Spleen (tissue), 11 donors: ENCODE results near the gene LRIG1. TPM values are rescaled to one million over a fixed set of nuclear protein-coding genes. Genes with fewer than 3 reads are reported as not detected.

ENCODE experiments used
- DNase-seq: peaks from one replicate; pipeline ENCODE4 v3.0.0-alpha.2; 2020
- H3K27ac ChIP-seq, 8 donors: fragments of 200-600 bp; sonication (generic) in 7 of 8; 1 replicate in 4 of 8; 2 replicates in 4 of 8; pipeline versions ENCODE4 v1.5.0 to v1.8.0; 2016 to 2021; ENCODE audit warnings: inconsistent platforms in 4 of 8, mild to moderate bottlenecking in 4 of 8, moderate library complexity in 1 of 8
- H3K27me3 ChIP-seq, 7 donors: fragments of 200-600 bp; sonication (generic) in 6 of 7; replicated peaks in 1 of 7; 1 replicate in 4 of 7; 2 replicates in 3 of 7; pipeline versions ENCODE4 v1.5.0 to v1.8.0; 2016 to 2021; ENCODE audit warnings: inconsistent platforms in 3 of 7, mild to moderate bottlenecking in 1 of 7
- H3K36me3 ChIP-seq, 6 donors: fragments of 200-600 bp; sonication (generic) in 5 of 6; 1 replicate in 4 of 6; 2 replicates in 2 of 6; pipeline versions ENCODE4 v1.5.0 to v1.8.0; 2016 to 2021; ENCODE audit warnings: inconsistent platforms in 2 of 6
- H3K4me1 ChIP-seq, 6 donors: fragments of 200-600 bp; sonication (generic) in 5 of 6; 1 replicate in 3 of 6; 2 replicates in 3 of 6; pipeline versions ENCODE4 v1.5.0 to v1.8.0; 2016 to 2021; ENCODE audit warnings: inconsistent platforms in 3 of 6
- H3K4me3 ChIP-seq, 8 donors: fragments of 200-600 bp; sonication (generic) in 7 of 8; 1 replicate in 4 of 8; 2 replicates in 4 of 8; pipeline versions ENCODE4 v1.5.0 to v1.8.0; 2016 to 2021; ENCODE audit warnings: inconsistent platforms in 4 of 8, mild to moderate bottlenecking in 4 of 8, moderate library complexity in 2 of 8
- H3K9me3 ChIP-seq, 8 donors: fragments of 200-600 bp; sonication (generic) in 7 of 8; 1 replicate in 4 of 8; 2 replicates in 4 of 8; pipeline versions ENCODE4 v1.5.0 to v1.8.0; 2016 to 2021; ENCODE audit warnings: inconsistent platforms in 4 of 8
- POLR2A ChIP-seq, 3 donors: fragments of 450-650 bp; IDR thresholded peaks; one replicate each; pipeline ENCODE4 v1.5.1; 2017; ENCODE audit warnings: antibody characterized with exemption in 3 of 3, mild to moderate bottlenecking in 1 of 3
- POLR2AphosphoS5 ChIP-seq, 3 donors: sonication (generic); formaldehyde crosslinking; IDR thresholded peaks; one replicate each; pipeline ENCODE4 v1.5.1; 2017; ENCODE audit warnings: antibody characterized with exemption in 3 of 3
- WGBS, 5 donors: extraction: QIAGEN DNeasy Blood & Tissue Kit in 3 of 5; methylation state at CpG; one replicate each; pipeline versions ENCODE4 v1.1.5 to v1.1.7; 2013 to 2018; 5-methylcytosine and 5-hydroxymethylcytosine counted together
- intact Hi-C: fragments of 100-400 bp; cut with DNase I; formaldehyde crosslinking; loops from one replicate; pipeline ENCODE4 v1.15.0; 2023; ENCODE audit warnings: low total_unique reads
- polyA plus RNA-seq, 3 donors: library from polyadenylated mRNA; stranded (reverse); fragments of 200-250 nt; gene quantifications; one replicate each; pipeline ENCODE4 v1.2.1, GENCODE V29; 2013
- total RNA-seq, 7 donors: library from RNA; depleted of rRNA in 3 of 7; stranded (reverse); fragments of >200 nt in 3 of 7; fragmentation: NEBNext Ultra II Directional in 4 of 7; extraction: Animal tissue kit (Norgen Biotek cat#: 25700) in 4 of 7; gene quantifications; one replicate each; pipeline versions ENCODE4 v1.1.0 to v1.2.1, GENCODE V29; 2016 to 2021
- TF ChIP-seq, protein P1 (sequence below), 11 experiments: fragments of 200-600 bp in 7 of 11; fragments of 450-650 bp in 4 of 11; sonication (generic) in 4 of 11; IDR thresholded peaks in 8 of 11; conservative IDR thresholded peaks in 3 of 11; 1 replicate in 7 of 11; 2 replicates in 4 of 11; pipeline versions ENCODE4 v1.4.0 to v1.8.0; 2016 to 2021; ENCODE audit warnings: antibody characterized with exemption in 11 of 11, inconsistent platforms in 4 of 11, mild to moderate bottlenecking in 1 of 11
- donor health status: healthy with polysubstance abuse.
- donor health status: DM: no; HTN: no; CAD: no; lungs with moderate emphysema.
- donor health status: DM: no; HTN: no; CAD: no.
- donor health status: Bipolar disorder and iron deficiency.
- donor health status: healthy.
- donor health status: DM: no; HTN: no; CAD: no.
- donor health status: DM: yes; HTN: yes; CAD: no.

The LRIG1 gene
- total and polyA plus RNA-seq, 10 donors = 5.9 to 19.7 (median 11.9) TPM

DNA sequence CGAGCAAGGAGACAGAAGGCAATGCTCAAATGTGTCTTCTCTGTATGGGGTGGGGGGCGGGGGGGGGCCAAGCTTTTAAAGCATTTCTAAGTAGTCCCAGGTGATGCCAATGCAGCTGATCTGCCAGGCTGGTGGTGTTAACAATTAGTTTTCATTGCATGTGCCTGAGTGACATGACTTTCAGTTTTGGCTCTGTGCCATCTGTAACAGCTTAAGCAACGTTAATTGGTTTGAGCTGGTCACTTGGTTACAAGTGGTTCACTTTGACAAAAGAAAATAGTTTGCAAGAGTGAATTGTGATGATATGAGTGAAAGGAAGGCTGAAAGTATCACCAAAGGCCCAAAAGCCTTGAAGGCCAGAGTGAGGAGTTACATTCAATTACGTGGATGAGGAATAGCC, 26.4 kb upstream of the LRIG1 start:
- intact Hi-C loops = no loop called here
- H3K36me3 ChIP-seq = no peaks in the 10 kb centered on the region
- H3K27me3 ChIP-seq = peaks cover 0 to 12% (median 0%) of the 10 kb centered on the region in 7 donors
- no peak for DNase-seq
- no peak overlapping the region for H3K4me3 ChIP-seq
- 63 to 77% (median 72%) methylated on average over 4 of the region's 4 CpGs for WGBS, 5 donors
- no peak for TF ChIP-seq POLR2AphosphoS5 (IDR thresholded peaks at IDR 0.05)
- TF ChIP-seq, protein P1, sequence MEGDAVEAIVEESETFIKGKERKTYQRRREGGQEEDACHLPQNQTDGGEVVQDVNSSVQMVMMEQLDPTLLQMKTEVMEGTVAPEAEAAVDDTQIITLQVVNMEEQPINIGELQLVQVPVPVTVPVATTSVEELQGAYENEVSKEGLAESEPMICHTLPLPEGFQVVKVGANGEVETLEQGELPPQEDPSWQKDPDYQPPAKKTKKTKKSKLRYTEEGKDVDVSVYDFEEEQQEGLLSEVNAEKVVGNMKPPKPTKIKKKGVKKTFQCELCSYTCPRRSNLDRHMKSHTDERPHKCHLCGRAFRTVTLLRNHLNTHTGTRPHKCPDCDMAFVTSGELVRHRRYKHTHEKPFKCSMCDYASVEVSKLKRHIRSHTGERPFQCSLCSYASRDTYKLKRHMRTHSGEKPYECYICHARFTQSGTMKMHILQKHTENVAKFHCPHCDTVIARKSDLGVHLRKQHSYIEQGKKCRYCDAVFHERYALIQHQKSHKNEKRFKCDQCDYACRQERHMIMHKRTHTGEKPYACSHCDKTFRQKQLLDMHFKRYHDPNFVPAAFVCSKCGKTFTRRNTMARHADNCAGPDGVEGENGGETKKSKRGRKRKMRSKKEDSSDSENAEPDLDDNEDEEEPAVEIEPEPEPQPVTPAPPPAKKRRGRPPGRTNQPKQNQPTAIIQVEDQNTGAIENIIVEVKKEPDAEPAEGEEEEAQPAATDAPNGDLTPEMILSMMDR (IDR thresholded peaks at IDR 0.05 in 8 of 11, conservative IDR thresholded peaks at IDR 0.05 in 3 of 11) = no peak
- no peak for TF ChIP-seq POLR2A (IDR thresholded peaks at IDR 0.05)
- H3K27ac ChIP-seq = no peak overlapping the region
- no peaks in the 10 kb centered on the region for H3K9me3 ChIP-seq
- no peaks in the 10 kb centered on the region for H3K4me1 ChIP-seq

DNA sequence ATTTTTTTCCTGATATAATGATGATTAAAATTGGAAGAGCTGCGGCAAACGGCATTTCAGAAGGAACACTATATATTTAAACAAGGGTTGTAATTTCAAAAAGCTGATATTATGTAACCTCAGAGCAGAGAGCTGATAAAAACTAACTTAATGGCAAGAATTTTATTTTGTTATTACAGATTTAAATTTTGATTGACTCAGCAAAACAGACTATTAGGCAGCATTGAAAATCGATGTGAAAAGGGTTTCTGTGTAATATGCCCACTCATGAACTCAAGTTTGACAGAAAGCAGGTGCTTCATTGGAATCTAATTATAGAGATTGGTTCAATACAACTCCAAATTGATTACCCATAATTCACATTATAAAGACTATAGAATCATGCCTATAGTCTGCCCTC, 24.9 kb upstream of the LRIG1 start:
- H3K27ac ChIP-seq = no peak overlapping the region
- peaks cover 0 to 12% (median 0%) of the 10 kb centered on the region in 7 donors for H3K27me3 ChIP-seq
- 82 to 93% (median 88%) methylated on average over 3 of the region's 3 CpGs for WGBS, 5 donors
- H3K36me3 ChIP-seq = no peaks in the 10 kb centered on the region
- no peaks in the 10 kb centered on the region for H3K9me3 ChIP-seq
- H3K4me1 ChIP-seq = no peaks in the 10 kb centered on the region
- no peak for DNase-seq
- H3K4me3 ChIP-seq = no peak overlapping the region
- TF ChIP-seq POLR2AphosphoS5 (IDR thresholded peaks at IDR 0.05) = no peak
- TF ChIP-seq, protein P1 (IDR thresholded peaks at IDR 0.05 in 8 of 11, conservative IDR thresholded peaks at IDR 0.05 in 3 of 11) = no peak
- TF ChIP-seq POLR2A (IDR thresholded peaks at IDR 0.05) = no peak
- intact Hi-C loops = no loop called here

DNA sequence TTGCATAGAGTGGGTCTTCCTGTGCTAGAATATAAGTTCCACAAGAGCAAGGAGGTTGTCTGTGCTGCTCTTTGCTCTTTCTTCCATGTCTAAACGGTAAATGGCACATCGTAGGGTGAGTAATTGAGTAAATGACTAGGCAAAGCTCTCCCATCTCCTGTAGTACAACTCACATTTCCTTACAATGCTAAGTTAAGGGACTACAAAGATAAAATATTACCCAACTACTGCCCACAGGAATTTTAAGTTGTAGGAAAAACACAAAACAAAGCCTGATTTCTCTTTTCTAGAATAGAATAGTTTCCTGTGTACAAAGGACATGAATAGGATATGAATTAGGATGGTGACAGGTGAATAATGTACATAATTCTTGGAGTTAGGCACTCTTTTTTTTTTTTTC, 19.9 kb upstream of the LRIG1 start:
- no peak overlapping the region for H3K27ac ChIP-seq
- no peaks in the 10 kb centered on the region for H3K9me3 ChIP-seq
- peaks cover 0 to 17% (median 0%) of the 10 kb centered on the region in 7 donors for H3K27me3 ChIP-seq
- intact Hi-C loops = no loop called here
- TF ChIP-seq, protein P1 (IDR thresholded peaks at IDR 0.05 in 8 of 11, conservative IDR thresholded peaks at IDR 0.05 in 3 of 11) = no peak
- no peak for TF ChIP-seq POLR2AphosphoS5 (IDR thresholded peaks at IDR 0.05)
- no peak for TF ChIP-seq POLR2A (IDR thresholded peaks at IDR 0.05)
- 72 to 89% (median 85%) methylated on average over 2 of the region's 2 CpGs for WGBS, 5 donors
- H3K4me3 ChIP-seq = no peak overlapping the region
- H3K36me3 ChIP-seq = no peaks in the 10 kb centered on the region
- H3K4me1 ChIP-seq = no peaks in the 10 kb centered on the region
- no peak for DNase-seq

DNA sequence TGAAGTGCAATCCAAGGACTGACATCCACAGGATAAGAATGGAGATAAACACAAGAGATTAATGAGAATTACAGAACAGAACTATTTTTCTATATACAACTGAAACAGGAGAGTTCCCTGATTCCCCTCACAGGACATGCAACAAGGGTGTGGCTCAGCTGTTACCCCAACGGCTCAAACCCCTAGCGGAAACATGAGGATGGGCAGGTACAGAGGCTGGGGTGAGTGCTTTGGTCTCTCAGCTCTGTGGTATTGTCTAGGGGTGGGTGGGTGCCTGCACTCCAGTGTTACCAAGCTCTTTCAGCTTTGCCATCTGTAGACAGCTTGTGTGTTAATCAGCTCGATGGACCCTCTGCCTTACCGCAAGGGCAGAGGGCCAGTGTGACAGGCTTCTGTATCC, 17.8 kb upstream of the LRIG1 start:
- no peaks in the 10 kb centered on the region for H3K36me3 ChIP-seq
- H3K27me3 ChIP-seq = peaks cover 0 to 5% (median 0%) of the 10 kb centered on the region in 7 donors
- no peaks in the 10 kb centered on the region for H3K9me3 ChIP-seq
- TF ChIP-seq POLR2A (IDR thresholded peaks at IDR 0.05) (no peak), POLR2AphosphoS5 (IDR thresholded peaks at IDR 0.05) (no peak)
- TF ChIP-seq, protein P1 (IDR thresholded peaks at IDR 0.05 in 8 of 11, conservative IDR thresholded peaks at IDR 0.05 in 3 of 11) = no peak
- H3K27ac ChIP-seq = no peak overlapping the region
- 82 to 93% (median 90%) methylated on average over 4 of the region's 4 CpGs for WGBS, 5 donors
- no peak overlapping the region for H3K4me3 ChIP-seq
- intact Hi-C loops = no loop called here
- DNase-seq = no peak
- no peaks in the 10 kb centered on the region for H3K4me1 ChIP-seq
